ENCODE data around the gene UNC5C.
A peak's percentile ranks its signal among the peaks of the same experiment; 100 is the strongest.

Gene UNC5C

DNA sequence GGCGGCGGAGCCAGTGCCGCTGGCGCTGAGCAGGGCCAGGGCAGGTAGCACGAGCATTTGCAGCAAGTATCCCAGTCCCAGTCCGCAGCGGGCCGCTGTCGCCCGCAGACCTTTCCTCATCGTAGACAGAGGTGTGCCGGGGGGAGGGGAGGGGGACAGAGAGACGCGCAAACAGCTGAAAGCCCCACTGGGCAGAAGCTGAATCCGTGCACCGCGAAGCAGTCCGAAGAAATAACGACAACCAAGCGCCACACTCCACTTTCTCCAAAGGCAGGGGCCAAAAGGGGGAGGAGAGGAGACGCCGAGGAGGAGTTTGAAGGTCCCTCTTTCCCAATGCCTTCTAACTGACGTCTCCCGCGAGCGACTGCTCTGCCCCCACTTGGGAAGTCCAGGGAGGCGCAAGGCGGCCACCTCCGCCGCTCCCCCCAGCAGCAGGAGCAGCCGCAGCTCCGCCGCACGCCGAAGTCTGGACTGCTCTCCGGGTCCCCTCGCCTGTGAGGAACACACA is at the start of gene UNC5C:
UNC5C (minus strand) TSS at position 236 of the 508 bp plus-strand sequence.
- peak; percentile 25 for DNase-seq

DNA sequence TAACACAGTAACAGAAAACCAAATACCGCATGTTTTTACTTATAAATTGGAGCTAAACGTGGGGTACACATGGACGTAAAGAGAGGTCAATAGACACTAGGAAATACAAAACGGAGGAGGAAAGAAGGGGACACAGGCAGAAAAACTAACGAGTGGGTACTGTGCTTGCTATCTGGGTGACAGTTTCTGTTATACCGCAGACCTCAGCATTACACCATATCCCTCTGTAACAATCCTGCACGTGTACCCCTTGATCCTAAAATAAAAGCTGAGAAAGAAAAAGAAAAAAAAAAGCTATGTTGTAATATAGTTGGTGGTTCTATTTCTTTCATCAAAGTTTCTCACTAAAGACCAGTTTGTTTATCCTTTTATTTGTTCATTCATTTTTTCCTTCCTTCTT is 47.9 kb upstream of the UNC5C start:
- no peak for DNase-seq

DNA sequence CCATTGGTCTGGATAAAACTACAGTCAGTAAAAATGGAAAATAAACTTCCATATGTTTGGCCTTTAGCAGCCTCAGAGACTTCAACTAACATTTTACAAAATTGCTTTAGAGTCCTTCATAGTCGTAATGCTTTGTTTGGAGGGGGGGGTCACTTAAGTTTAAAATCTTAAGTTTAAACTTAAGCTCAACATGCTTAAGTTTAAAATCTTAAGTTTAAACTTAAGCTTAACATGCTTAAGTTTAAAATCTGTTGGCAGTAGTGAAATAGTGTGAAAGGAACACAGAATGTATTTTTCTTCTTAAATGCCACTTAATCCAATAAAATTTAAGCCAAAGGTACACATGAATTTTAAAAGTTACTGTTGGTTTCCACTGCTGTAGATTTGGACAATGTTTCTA is 45.9 kb upstream of the UNC5C start:
- no peak for DNase-seq

DNA sequence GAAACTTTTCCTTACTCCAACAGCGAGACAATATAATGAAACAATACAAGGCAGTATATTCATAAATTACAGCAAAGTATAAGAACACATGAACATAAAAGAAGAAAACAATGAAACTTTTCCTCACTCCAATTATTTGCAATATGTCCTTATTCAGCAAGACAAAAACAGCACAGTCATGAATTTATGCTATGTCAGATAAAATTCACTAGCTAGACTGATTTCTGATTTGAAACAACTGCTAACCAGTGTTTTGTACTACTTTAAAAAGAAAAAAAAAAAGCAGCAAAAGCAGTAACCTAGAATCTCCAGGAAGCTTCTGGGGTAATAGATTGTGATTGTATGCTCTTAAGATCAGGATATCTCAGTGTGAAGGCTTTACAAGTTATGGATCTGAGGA is 45.2 kb upstream of the UNC5C start:
- no peak for DNase-seq

DNA sequence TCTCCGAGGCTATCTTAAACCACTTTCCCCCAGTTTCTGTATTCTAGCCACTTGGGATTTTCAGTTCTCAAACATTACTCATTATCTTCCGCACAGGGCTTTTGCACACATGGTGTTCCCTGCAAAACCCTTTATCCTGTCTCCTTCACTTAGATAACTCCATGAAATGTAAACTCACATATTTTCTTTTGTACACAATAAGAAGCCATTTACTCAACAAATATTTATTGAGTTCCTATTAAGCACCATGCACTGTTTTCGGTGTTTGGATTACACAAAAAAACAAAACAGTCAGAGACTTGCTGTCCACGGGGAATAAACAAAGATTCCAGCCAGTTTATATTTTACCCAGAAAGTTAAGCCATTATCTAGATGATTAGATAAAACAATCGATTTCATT is 42.5 kb upstream of the UNC5C start:
- DNase-seq, result no peak

DNA sequence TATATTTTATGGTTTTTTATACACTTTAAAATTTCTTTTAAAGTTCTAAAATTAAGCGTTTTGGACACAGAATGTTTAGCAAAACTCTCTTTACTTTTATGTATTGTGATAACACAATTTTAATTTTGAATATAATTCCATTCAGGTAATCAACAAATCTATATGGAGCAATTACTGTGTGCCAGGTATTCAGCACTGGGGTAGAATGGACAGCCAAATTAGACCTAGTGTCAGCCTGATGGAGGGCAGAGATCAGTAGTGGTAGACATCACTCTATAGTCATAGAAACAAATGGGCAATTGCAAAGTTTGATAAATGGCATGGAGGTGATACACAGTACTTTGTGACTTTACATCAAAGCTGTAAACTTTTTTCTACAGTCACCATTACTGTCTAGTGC is 41.8 kb upstream of the UNC5C start:
- DNase-seq, result no peak

DNA sequence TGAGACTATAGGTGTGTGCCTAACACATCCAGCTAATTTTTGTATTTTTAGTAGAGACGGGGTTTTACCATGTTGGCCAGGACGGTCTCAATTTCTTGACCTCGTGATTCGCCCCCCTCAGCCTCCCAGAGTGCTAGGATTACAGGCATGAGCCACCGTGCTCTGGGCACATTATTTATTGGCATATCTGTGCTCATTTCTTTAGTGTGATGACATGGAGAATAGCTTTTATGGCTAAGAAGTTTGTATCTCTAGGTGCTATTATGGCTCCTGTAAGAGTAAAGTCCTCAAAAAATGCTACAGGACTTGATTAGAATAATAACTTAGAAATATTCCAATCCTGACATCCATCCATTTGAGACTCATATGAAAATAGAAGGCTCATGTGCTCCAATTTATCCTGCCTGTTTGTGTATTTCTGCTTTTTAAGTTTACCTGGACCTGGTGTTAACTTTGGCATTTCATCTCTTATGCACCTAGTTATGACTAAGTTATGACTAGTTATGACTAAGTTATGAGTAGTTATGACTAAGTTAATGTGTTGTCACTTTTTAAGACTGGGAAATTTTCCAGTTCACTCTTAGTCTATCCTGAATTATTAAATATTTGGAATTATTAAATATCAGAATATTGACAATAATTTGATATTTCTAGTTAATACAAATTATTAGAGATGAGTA is 36.4 kb upstream of the UNC5C start:
- DNase-seq, result no peak

DNA sequence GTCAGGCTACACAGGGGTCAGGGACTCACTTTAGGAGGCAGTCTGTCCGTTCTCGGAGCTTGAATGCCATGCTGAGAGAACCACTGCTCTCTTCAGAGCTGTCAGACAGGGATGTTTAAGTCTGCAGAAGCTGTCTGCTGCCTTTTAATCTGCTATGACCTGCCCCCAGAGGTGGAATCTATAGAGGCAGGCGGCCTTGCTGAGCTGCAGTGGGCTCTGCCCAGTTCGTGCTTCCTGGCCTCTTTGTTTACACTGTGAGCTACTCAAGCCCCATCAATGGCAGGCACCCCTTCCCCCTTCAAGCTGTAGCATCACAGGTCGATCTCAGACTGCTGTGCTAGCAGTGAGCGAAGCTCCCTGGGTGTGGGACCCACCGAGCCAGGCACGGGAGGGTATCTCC is 31.5 kb upstream of the UNC5C start:
- DNase-seq, result no peak

DNA sequence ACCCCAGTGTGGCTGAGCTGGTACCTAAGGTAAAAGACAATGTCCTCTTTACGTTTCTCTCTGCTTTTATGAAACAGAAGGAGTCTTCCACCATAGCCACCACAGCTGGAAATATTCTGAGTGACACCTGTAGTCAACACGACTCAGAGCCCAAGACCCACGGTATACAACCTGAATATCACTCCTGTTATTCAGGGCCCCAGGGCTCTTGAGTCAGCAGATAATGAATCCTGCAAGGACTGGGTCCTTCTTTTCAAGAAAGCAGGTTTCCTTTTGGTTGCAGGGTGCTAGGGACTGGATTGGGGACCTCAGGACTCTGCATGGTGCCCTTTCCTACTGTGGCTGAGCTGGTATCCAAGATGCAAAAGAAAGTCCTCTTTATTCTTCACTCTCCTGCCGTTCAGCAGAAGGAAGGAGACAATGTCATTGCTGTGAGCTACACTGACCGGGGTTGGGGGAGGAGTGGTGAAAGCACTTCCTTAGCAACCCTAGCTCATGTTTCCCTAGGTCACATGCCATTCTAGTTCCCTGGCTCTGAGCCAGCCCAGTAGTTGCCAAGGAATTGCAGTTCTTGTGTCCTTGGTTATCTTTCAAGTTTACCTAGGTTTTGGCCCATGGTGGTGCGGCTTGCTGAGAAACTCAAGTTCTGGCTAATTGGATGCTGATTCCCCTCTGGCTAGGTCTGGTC is 23.7 kb upstream of the UNC5C start:
- no peak for DNase-seq

DNA sequence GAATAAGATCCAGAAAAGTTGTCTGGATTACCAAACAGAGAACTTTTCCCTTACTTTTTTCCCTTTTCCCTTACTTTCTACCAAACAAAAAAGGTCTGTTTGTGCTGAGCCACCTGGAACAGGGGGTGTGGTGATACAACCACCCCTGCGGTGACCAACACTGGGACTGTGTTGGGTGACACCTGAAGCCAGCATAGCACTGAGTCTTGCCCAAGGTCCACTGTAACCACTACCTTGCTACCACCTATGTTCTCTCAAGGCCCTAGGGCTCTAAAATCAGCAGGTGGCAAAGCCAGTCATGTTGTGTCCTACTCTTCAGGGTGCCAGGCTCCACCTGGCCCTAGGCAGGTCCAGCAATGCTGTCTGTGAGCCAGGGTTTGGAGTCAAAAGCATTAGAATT is 22.8 kb upstream of the UNC5C start:
- no peak for DNase-seq

DNA sequence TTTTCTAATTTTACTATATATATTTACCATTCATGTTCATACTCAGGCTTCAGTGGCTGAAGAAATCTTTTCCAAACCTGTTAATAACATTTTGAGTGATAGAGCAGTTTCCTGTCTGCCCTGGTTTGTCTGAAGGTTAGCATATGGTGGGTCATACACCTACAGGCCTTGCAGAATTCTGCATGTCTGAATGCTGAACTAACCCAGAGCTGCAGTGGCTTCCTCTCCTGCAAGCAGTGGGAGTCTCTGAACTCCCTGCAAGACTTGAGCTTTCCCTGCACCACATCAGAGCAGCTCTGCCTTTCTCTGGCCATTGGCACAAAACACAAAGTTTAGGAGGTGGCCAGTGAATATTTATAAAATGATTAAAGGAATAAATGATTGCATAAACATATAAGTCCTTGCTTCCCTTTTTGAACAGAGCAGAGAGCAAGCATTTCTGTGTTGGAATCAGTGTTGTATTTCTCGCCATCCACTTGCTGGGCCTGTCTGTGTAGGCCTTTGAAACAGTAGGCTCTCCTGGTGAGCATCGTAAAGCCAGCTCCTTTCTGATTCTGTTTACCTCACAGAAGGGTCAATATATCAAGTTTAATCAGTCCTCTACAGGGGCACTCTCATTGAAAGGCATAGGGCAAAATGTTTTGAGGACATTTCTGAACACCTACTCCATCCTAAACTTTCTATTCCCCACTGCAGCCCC is 15.0 kb upstream of the UNC5C start:
- no peak for DNase-seq

DNA sequence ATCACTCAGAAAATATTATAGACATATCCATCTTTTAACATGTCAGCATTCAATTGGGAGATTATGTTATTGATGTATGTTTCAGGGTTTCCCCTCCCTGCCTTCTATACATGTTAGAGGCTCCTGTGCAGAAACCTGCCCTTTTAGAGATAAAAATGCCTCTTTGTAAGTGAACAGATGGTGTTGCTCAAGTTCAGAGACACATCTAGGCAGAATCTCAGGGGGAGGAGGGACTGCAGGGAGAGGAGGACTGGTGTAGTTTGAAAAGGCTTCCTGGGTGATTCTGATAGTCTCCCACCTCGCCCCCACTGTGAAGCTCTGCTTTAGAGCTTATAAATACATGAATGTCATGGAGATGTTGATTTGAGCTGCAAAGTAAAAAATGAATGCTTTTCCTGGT is 12.0 kb upstream of the UNC5C start:
- no peak for DNase-seq

DNA sequence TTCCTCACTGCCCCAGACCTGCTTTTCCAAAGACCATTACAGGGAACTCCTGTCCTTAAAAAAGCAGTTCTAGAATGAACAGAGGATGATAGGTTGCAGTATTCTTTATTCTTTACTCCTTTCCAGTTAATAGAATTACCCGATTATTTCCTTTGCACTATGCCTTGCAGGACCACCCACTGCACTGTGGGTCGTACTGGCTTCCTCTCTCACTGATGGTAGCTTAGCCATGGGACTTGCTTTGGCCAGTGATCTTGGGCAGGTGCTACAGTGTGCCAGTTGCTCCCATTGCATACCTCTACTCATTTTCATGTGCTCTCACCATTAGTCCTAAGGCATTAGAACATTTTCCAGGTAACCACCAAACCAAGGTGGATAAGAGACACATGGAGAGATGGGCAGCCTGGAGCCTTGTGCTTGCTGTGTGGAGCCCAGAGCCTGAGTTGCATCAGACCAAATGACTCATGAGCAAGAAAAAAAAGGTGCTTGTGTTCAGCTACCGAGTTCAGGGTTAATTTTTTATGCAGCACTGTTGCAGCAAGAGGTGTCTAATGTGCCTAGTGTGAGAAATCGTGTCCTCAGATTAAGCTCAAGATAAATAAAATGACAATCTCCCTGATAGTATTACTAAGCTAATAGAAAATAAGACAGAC is 7.6 kb upstream of the UNC5C start:
- DNase-seq, result no peak

DNA sequence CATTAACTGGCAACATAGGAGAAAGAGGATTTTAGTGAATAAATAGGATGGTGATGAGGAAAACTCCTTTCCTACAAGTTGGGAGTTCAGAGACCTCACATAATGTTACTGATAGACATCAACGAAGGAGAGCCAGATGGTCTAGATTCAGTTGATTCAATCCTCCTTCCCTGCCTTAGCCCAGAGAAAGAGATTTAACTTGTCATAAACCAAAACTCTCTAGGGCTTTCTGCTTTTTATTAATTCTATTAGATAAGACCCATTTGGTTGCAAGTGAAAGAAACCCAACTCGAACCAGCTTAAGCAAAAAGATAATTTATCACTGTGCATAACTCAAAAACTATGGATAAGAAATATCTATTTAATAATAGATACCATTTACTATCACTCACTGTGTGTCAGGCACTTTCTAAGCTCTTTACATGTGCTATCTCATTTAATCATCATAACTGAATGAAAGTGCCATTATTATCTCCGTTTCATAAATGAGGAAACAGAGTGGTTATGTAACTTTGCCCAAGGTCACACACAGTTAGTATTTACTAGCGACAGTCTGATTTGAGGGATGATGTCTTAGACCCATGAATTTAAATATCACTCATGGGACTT is 4.3 kb upstream of the UNC5C start:
- no peak for DNase-seq

DNA sequence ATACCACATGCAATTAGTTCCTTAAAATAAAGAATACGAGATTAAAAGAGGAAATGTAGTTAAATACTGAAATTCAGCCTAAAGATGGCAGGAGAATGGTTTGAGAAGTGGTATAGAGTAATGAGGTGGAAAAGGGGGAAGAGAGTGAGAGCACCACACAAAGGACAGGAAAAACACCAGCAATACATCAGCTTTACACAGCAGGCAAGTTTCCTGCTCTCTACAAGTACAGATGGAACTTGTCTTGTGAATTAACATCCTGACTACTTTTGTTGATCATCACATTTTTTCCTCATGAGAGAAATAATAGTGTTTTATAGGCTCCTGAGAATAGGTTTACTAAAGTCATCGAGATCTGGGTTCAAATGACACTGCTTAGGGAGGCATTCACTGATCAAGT is 2.9 kb upstream of the UNC5C start:
- no peak for DNase-seq

DNA sequence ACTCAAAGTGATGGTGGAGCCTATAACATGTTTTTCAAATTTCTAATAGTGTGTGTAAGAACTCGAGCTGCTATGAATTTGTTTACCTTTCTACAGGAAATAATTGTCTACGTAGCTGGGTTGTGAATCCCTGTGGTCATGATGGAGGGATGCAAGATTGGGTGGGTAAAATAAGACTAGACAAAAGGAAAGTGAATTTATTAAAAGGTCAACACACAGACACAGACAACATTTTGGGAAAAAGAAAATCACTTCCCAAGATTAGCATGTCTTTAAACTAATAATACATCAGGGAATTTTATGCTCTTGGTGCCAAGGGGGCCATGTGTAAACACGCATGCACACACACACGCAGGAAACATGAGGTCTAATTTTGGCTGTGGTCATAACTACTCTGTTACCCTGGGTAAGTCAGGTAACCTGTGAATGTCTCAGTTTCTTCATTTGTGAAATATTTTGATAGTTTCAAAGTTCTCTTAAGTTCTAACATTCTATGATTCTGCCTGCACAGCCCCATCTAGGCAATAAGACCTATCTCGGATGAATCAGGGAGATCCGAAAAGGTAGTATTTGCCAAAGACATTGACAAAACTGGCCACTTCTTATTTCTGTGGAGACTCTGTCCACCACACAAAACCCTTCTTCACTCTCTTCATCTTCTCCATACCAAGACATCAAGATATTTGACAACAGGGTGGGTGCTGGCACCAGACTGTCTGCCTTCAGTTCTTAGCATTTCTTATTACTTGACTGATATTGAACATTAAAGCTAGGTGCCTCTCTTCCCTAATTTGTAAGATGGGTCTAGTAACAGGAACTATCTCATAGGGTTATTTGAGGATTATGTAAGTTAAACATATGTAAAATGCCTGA is 1.6 kb upstream of the UNC5C start:
- DNase-seq, result no peak

DNA sequence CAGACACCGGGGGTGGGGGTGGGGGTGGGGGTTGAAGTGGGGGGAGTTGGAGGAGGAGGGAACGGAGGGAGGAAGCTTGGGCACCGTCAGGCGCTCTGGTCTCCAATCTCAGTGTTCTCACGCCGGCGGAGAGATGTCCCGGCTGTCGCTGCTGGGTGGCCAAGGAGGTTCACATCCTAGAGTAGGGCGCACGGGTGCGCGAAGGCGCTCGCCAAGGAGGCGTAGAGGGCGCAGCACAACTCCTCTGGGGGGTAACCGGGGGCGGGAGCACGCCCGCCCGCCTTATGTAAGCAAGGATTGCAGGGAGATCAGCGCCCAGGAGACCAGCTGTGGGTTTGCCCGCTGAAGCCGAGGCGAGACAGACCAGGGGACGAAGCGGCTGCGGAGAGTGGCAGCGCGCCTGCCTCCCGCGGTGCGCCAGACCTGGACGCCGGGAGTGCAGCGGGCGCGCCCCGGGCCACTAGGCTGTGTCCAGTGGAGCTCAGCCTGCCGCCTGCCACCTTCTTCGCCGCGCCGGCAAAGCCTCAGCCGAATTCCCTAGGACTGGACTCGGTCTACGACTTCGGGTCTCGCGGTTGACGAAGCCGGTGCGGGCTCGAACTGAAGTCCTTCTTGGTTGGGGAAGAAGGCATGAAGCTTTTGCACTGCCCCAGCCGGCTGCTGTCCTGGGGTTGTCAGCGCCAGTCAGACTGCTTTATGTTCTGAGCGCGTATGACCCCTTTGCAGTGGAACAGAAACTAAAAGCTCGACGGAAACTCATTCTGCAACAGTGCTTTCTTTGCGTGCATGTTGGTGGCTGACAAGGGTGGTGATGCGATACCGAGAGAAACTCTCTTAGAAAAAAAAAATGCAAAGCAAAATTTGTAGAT is 707 bp upstream of the UNC5C start:
- peak; percentile 31 for DNase-seq

DNA sequence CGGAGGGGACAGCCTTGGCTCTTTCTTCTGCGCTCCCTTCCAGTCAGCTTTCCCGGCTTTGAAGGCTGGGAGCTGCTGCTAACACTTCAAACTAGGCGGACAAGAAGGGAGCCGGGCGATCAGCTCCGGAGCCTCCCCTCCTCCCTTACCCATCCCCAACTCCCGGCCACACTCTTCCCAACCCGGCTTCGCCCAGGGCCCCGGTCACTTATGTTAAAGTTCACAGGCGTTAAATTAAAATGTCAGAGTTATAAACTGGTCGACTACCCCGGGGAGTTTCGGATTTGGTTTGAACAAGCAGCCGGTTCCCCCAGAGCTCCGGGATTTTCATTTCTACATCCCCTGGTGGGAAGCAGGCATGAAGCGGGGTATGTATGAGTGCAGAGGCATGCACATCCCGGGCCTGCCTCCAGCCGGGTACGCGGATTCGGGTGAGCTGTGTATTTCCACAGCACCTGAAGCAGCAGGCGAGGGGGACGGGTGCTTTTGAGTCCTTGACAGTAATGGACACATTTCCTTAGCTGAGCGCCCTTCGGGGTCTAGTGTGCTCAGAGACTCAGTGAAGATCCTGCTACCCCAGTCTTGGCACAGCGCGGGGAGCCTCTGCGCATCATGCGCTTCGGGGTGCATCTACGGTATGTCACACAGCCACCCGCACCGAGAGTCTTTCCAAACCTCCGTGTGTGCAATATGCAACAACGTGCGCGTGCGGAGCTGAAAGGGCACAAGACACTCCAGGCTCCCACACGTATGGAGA is 880 bp downstream of the UNC5C start:
- DNase-seq, result peak; percentile 24

DNA sequence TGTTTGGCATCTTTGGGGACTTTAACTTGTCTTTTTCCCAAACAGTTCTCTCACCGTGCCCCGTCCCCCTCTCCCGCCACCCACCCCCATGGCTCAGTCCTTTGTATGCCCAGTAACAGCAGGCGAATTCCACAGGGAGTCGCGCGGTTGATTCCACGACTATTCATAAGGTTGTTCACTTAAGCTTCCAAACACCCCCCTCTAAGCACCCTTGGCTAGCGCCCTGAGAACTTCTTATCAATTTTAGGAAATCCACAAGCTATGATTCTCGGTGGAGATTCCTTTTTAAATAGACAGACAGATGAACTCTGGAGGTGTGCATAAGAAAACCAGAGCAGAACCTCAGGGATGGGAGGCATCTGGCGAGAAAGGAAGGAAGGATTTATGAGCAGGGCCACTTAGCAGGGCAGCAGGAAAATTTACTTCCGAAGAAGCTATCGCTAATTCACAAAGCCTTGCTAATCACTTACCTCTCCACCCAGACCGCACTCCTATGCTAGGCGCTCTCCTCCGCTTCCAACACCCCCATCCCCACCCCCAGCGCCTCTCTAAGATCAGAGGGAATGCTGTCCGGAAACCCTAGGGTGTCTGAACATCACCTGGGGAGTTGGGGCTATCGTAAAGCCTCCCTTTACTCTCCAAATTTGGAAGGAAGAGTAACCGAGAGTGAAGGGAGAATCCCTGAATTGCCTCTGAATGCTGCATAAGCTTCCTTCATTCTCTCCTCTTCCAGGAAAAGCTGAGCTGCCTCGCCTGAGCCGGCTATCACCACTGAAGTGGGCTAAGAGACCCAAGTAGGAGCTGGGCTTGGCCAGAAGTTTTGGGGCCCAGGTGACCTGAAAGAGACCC is 1.7 kb downstream of the UNC5C start:
- no peak for DNase-seq

All from stimulated activated CD8-positive, alpha-beta memory T cell treated with anti-CD3 and anti-CD28 coated beads, Interleukin-4, amount 100 ng/mL, for 48 hours (primary cell).